GM18519 (cell line): ENCODE data around the gene PI4KA.
"Not testable (repeated sequence)": the region's sequence is repeated elsewhere in the genome, so short reads cannot be mapped to it uniquely, and the experiment has no call there.

ENCODE experiments used
- ATAC-seq: cut with Tn5 transposase; IDR thresholded peaks from one replicate; pipeline ENCODE4 v1.9.1; 2021; ENCODE audit warnings: mild to moderate bottlenecking, moderate library complexity; ENCODE audit not compliant: unreplicated experiment, low FRiP score

Gene PI4KA

DNA sequence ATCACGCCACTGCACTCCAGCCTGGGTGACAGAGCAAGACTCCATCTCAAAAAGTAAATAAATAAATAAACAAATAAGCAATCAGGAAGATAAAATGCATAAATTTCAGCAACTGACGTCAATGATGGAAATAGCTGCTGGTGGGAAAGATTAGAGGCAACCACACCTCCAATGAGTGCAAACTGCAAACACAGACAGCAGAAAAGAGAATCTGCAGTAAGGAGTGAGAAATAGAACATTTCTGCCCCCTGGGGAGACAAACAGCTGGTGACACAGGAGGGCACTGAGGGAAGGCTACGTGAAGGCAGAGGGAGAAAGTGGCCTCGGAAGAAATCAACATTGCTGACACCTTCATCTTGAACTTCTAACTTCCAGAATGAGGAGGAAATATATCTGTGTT is 6.5 kb downstream of the PI4KA start:
- ATAC-seq = no peak

DNA sequence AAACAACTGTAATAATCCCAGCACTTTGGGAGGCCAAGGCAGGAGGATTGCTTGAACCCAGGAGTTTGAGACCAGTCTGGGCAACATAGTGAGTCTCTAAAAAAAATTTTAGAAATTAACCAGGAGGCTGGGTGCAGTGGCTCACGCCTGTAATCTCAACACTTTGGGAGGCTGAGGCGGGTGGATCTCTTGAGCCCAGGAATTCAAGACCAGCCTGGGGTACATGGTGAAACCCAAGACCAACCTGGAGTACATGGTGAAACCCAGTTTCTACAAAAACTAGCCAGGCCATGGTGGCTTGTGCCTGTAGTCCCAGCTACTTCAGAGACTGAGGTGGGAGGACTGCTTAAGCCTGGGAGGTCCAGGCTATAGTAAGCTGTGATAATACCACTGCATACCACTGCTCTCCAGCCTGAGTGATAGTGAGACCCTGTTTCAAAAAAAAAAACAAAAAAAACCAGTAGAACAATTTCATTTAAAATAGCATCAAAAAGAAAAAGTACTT is 11.2 kb downstream of the PI4KA start:
- ATAC-seq = no peak

DNA sequence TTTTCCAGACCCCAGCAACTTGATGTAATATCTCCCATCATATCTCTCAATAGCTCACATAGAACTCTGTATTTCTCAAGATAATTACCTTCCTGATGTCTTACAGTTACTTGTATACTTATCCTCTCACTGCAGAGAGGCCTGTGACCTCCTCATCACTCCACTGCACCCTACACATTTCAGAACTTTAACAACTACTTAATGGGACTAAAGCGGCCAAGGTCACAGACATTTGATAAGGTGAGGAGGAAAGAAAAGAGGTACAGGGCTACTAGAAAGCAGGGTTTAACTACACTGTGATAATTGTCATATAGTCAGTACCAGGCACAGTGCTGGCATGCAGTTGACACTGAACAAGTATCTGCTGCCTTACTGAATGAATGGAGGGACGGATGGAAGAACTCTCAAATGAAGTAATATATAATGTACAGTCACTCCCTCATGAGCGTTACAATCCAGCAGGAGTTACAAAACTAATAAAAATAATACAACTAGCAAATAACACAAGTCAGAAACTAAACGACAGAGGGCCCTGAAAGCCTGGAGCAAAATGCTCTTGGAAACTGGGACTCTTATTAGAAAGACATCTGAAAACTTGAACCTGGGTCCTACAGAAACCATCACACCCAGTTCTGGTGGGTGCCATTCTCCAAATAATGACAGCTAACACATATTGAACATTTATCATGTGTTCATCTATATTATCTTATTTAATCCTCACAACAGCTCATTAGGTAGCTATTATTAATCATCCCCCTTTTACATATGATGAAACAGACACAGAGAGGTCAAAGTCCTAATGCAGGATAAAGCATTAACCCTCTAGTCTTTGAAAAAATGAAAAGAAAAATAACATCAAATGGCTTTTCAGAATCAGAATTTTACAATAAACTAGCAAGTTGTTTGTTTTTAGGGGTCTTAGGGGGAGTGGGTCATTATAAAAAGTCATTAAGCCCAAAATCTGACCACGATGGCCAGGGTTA is 14.3 kb downstream of the PI4KA start:
- ATAC-seq = no peak

GRCh38 chr22:20843501-20843900 is 15.1 kb downstream of the PI4KA start:
- ATAC-seq = no peak

DNA sequence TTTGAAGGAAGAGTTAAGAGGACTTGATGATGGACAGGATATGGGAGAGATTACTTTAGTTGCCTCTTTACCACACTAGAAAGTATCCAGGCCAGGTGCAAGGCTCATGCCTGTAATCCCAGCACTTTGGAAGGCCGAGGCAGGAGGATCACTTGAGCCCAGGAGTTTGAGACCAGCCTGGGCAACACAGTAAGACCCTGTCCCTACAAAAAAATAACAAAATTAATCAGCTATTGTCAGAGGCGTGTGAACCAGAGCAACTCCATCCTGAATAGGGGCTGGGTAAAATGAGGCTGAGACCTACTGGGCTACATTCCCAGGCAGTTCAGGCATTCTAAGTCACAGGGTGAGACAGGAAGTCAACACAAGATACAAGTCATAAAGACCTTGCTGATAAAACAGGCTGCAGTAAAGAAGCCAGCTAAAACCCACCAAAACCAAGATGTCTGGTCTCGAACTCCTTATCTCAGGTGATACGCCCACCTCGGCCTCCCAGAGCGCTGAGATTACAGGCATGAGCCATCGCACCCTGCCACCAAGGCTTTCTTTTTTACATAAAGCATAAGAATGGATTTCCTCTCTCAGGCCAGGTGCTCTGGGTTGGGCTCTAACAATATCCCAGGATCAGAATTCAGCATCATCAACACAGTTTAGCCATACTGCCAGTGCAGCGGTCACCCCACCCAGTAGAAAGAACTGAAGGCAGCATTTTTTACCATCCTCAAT is 17.8 kb downstream of the PI4KA start:
- ATAC-seq = no peak

DNA sequence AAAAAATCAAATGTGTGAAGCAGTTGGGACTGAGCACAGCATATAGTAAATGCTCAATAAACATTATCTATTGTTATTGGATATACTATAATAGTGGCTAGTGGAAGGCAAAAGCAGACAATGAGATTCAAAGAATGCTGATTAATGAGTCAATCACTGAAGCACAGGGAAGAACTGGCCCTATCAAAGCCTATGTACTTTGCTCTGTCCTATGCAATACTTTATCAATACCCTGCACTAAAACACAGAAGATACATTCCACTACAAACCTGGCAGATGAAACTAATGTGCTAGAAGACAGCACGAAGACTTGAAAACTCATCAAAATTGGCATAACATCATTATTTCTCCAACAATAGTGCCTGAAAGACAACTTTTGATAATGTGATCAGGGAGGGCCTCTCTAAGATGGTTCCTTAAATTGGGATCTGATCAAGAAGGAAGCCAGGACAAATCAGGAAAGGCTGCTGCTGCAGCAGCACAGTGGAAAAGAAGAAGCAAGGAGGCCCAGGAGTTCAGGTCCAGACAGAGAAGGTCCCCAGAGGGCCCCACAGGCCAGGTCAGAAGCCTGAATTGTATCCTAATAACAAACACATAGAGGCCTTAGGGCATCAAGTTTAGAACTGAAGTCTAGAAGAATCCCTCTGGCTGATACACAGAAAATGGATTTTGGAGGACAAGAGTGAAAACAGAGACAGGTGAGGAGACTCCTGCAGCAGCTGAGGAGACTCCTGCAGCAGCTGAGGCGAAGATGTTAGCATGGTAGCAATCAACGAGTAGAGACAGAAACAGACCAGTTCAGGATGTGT is 18.6 kb downstream of the PI4KA start:
- no peak for ATAC-seq

GRCh38 chr22:20839354-20839753 is 19.3 kb downstream of the PI4KA start:
- not testable (repeated sequence) for ATAC-seq

DNA sequence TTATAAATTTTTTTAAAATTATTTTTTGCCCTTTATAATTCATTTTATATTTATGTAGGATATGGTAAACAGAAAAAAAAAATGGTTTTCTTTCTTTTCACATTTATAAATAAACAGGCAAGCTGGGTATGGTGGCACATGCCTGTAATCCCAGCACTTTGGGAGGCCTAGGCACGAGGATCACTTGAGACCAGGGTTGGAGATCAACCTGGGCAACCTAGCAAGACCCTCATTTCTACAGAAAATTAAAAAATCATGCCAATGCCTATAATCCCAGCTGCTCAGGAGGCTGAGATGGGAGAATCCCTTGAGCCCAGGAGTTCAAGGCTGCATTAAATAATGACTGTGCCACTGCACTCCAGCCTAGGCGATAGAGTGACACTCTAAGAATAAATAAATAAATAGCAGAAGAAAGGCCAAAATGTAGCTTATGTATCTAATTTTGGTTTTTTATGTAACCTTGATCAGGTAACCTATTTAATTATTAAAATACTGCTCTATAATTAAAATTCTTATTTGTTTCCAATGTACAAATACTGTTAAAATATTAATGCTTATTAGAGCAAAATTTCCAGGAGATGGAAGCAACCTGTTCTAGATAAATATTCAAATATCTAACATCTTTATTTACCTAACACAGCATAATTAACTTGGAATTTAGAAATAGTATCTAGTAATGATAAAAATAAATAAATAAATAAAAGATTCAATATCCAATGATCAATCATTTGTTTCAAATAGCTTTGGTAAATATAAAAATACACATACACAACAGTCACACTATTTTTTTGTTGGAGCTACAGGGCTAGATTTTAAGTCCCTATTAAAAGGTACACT is 21.4 kb downstream of the PI4KA start:
- ATAC-seq = no peak

- no peak for ATAC-seq
Observed at GRCh38 chr22:20834725-20835124, 23.9 kb downstream of the PI4KA start.

GRCh38 chr22:20834206-20834605 is 24.4 kb downstream of the PI4KA start:
- ATAC-seq = no peak

DNA sequence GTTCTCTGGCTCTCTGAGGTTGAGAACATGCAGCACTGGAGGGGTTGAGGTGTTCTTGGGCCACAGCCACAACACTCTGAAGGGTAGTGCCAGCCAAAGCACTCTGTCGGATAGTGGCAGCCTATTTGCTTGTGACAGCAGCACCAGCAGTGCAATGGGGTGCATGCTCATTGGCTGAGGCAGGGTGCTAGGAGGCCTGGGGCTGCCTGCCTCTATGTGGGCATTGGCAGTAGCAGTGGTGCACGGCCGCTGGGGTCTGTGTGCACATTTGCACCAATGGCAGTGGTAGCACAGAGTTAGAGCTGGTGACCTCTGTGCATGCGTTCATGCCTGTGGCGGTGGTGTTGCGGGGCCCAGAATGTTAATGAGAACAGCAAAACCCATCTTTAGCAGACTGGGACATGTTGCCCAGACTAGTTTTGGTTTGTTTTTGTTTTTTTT is 25.4 kb downstream of the PI4KA start:
- no peak for ATAC-seq

DNA sequence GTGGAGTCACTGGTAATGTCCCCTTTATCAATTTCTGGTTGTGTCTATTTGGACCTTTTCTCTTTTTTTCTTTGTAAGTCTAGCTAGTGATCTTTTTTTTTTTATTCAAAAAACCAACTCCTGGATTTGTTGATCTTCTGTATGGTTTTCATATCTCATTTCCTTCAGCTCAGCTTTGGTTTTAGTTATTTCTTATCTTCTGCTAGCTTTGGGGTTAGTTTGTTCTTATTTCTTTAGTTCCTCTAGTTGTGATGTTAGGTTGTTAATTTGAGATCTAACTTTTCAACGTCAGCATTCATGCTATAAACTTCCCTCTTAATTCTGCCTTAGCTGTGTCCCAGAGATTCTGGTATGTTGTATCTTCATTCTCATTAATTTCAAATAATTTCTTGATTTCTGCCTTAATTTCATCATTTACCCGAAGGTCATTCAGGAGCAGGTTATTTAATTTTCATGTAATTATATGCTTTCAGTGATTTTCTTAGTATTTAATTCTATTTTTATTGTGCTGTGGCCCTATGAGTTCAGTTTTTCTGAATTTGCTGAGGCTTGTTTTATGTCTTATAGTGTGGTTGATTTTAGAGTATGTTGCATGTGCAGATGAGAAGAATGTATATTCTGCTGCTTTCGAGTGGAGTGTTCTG is 29.0 kb downstream of the PI4KA start:
- ATAC-seq = no peak

DNA sequence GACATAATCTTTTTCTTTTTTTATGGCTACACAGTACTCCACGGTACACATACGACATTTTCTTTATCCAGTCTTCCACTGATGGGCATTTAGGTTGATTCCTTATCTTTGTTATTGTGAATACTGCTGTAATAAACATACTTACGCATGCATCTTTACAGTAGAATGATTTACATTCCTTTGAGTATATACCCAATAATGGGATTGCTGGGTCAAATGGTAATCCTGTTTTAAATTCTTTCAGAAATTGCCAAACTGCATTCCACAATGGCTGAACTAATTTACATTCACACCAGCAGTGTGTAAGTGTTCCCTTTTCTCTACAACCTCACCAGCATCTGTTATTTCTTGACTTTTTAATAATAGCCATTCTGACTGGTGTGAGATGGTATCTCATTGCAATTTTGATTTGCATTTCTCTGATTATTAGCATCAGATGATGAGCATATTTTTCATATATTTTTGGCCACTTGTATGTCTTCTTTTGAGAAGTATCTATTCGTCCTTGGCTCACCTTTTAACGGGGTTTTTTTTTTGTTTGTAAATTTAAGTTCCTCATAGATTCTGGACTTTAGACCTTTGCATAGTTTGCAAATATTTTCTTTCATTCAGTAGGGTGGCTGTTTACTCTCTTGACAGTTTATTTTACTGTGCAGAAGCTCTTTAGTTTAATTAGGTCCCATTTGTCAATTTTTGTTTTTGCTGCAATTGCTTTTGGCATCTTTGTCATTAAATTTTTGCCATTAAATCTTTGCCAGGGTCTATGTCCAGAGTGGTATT is 32.0 kb downstream of the PI4KA start:
- not testable (repeated sequence) for ATAC-seq

DNA sequence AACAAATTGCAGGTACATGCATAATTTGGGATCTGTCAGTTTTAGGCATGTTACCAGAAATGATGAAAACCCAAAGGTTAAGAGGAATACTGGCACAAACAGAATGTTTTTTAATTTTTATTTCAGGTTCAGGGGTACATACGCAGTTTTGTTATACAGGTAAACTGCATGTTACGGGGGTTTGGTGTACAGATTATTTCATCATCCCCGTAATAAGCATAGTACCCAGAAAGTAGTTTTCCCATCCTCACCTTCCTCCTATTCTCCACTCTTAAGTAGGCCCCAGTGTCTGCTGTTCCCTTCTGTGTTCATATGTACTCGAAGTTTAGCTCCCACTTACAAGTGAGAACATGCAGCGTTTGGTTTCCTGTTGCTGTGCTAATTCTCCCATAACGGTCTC is 33.0 kb downstream of the PI4KA start:
- ATAC-seq = no peak

GRCh38 chr22:20825216-20825615 is 33.4 kb downstream of the PI4KA start:
- not testable (repeated sequence) for ATAC-seq

- ATAC-seq = no peak
Observed at GRCh38 chr22:20823264-20823663, 35.3 kb downstream of the PI4KA start.

- ATAC-seq = no peak
Observed at GRCh38 chr22:20822240-20822639, 36.4 kb downstream of the PI4KA start.

GRCh38 chr22:20821717-20822239 is 36.8 kb downstream of the PI4KA start:
- ATAC-seq = not testable (repeated sequence)
